Measurements from ENCODE around the gene EPHA7.

EPHA7 gene

DNA sequence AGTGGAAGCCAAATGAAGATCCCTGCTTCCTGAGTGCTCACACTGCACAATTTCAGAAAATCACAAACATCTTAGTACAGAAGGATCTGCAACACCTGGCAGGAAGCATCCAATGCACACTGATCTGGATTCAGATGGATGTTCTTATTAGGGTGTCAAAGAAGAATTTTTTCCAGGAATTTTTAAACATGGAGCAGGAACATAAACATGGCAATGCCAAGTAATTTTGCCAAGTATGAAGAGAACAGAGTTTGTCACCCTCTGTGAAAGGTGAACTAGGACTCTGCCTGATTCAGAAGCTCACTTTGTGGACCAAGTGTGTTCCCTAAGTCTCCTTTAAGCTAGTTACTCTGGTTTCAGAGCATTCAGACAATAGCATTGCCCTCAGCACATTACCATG is 208.5 kb downstream of the EPHA7 start:
- TF ChIP-seq, protein P1, sequence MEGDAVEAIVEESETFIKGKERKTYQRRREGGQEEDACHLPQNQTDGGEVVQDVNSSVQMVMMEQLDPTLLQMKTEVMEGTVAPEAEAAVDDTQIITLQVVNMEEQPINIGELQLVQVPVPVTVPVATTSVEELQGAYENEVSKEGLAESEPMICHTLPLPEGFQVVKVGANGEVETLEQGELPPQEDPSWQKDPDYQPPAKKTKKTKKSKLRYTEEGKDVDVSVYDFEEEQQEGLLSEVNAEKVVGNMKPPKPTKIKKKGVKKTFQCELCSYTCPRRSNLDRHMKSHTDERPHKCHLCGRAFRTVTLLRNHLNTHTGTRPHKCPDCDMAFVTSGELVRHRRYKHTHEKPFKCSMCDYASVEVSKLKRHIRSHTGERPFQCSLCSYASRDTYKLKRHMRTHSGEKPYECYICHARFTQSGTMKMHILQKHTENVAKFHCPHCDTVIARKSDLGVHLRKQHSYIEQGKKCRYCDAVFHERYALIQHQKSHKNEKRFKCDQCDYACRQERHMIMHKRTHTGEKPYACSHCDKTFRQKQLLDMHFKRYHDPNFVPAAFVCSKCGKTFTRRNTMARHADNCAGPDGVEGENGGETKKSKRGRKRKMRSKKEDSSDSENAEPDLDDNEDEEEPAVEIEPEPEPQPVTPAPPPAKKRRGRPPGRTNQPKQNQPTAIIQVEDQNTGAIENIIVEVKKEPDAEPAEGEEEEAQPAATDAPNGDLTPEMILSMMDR (conservative IDR thresholded peaks at IDR 0.05; ENCODE audit: low read depth, low read length): no peak
- DNase-seq (ENCODE audit: low read depth): no peak
- H3K4me3 ChIP-seq (ENCODE audit: low read length): no peak overlapping the region

DNA sequence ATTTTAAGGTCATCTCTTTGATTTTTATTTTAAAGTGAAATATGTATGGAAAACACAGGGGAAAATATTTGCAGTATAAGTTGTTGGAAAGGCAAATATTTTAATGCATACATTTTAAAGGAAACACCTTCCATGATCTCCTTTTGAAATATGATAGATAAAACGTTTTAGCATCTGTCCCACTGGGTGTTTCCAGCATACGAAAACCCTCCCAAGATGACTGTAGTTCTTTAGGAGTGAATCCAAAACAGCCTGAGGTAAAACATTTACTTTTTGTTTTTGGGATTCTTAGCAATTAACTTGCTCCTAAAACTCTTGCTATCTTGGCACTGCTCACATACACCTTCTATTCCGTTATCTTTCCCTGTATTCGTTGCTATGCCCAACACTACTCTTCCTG is 210.0 kb downstream of the EPHA7 start:
- no peak for DNase-seq (ENCODE audit: low read depth)
- H3K4me3 ChIP-seq (ENCODE audit: low read length): no peak overlapping the region
- TF ChIP-seq, protein P1 (conservative IDR thresholded peaks at IDR 0.05; ENCODE audit: low read depth, low read length): no peak

DNA sequence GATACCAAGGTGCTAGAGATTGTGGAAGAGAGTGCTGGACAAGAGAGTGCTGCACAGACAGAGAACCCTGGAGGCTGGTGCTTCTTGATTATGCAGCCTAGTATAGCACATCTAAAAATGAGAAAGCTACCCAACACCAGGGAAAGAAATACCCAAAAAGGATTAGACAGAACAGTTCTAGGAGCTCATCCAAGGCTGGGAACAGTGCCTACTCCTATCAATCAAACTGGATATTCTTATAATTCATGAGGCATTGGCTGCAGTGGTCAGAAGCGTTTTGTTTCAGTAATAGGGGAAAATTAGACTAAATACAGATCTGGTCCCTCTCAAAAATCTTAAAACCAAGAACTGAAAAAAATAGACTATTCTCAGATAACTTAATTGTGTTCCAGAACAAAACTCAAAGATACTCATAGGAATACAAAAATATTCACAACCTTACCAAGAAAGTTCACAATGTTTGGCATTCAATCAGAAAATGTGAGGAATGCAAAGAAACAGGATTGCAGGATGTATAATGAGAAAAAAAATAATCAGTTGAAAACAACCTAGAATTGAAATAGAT is 222.9 kb downstream of the EPHA7 start:
- TF ChIP-seq, protein P1 (conservative IDR thresholded peaks at IDR 0.05; ENCODE audit: low read depth, low read length): no peak
- peak; percentile 39 for DNase-seq (ENCODE audit: low read depth)
- H3K4me3 ChIP-seq (ENCODE audit: low read length): no peak overlapping the region

DNA sequence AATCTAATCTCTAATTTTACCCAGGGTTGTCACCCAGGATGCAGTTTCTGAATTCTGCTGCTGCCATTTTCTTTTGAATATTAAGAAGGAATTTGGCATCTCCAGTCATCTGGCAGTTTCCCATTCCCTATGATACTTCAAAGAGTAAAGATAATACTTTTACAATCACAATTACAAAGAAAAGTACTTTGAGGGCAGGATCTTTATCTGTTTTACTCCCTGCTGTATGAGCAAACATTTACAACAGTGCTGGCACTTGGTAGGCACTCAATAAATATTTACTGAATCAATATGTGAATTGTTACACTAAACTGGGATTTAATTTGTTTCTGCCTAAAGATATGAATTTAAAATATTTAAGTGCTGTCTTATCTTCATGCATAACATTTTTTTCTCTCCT is 224.9 kb downstream of the EPHA7 start:
- H3K4me3 ChIP-seq (ENCODE audit: low read length): no peak overlapping the region
- TF ChIP-seq, protein P1 (conservative IDR thresholded peaks at IDR 0.05; ENCODE audit: low read depth, low read length): no peak

DNA sequence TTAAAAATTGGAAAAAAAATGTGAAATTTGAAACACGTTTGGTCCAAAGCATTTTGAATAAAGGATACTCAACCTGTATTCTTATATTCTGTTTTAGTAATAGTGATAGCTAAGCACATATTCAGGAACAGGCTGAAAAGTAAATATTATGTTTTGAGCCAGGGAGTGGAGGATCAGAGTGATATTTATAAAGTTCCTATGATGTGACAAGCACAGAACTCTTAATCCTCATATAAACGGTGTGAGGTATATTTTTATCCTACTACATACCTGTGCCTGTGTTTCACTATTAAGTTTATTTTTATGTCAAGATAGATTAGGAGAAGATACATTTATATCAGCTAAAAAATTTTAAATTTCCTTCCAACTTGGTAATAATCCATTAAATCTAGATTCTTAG is 225.5 kb downstream of the EPHA7 start:
- TF ChIP-seq, protein P1 (conservative IDR thresholded peaks at IDR 0.05; ENCODE audit: low read depth, low read length): no peak
- H3K4me3 ChIP-seq (ENCODE audit: low read length): no peak overlapping the region
- no peak for DNase-seq (ENCODE audit: low read depth)

More for the DNA sequence above, 224.9 kb downstream of the EPHA7 start:
- DNase-seq (ENCODE audit: low read depth): no peak

All from retinal pigment epithelial cell (primary cell).